HepG2 (cell line): Measurements from ENCODE around the gene ZNF264. TPM values are rescaled to one million over a fixed set of nuclear protein-coding genes. Genes with fewer than 3 reads are reported as not detected.

Experiments
- ATF2 ChIP-seq: sonication (generic); formaldehyde crosslinking; IDR thresholded peaks from 2 replicates; pipeline ENCODE4 v1.4.0; 2020; ENCODE audit warnings: missing genetic modification reagents
- CHCHD3 ChIP-seq: sonication (generic); formaldehyde crosslinking; IDR thresholded peaks from 2 replicates; pipeline ENCODE4 v1.8.0; 2022; ENCODE audit warnings: mild to moderate bottlenecking, missing genetic modification reagents, moderate library complexity
- CREB3 ChIP-seq: sonication (generic); formaldehyde crosslinking; IDR thresholded peaks from 2 replicates; pipeline ENCODE4 v1.5.0; 2020; ENCODE audit warnings: missing genetic modification reagents
- ELF1 ChIP-seq: sonication (generic); formaldehyde crosslinking; IDR thresholded peaks from 2 replicates; pipeline ENCODE4 v1.4.0; 2020; ENCODE audit warnings: missing genetic modification reagents
- HOXA7 ChIP-seq: sonication (generic); formaldehyde crosslinking; IDR thresholded peaks from 2 replicates; pipeline ENCODE4 v1.8.1; 2022; ENCODE audit warnings: mild to moderate bottlenecking, missing genetic modification reagents, moderate library complexity
- JUND ChIP-seq: sonication (generic); formaldehyde crosslinking; IDR thresholded peaks from 2 replicates; pipeline ENCODE4 v1.8.0; 2022; ENCODE audit warnings: mild to moderate bottlenecking, missing genetic modification reagents
- LBX2 ChIP-seq: sonication (generic); formaldehyde crosslinking; IDR thresholded peaks from 2 replicates; pipeline ENCODE4 v1.5.0; 2020; ENCODE audit warnings: missing genetic modification reagents, mild to moderate bottlenecking, borderline replicate concordance
- MTF1 ChIP-seq: sonication (generic); formaldehyde crosslinking; IDR thresholded peaks from 2 replicates; pipeline ENCODE4 v1.5.0; 2020; ENCODE audit warnings: missing genetic modification reagents
- MXD3 ChIP-seq: IDR thresholded peaks from 2 replicates; pipeline ENCODE4 v1.6.1; 2016; ENCODE audit warnings: mild to moderate bottlenecking, missing biosample characterization, missing genetic modification reagents
- PREB ChIP-seq: sonication (generic); formaldehyde crosslinking; IDR thresholded peaks from 2 replicates; pipeline ENCODE4 v1.4.0; 2020; ENCODE audit warnings: missing genetic modification reagents
- SIX1 ChIP-seq: sonication (generic); formaldehyde crosslinking; IDR thresholded peaks from 2 replicates; pipeline ENCODE4 v1.4.0; 2020; ENCODE audit warnings: missing genetic modification reagents, borderline replicate concordance
- SP5 ChIP-seq: IDR thresholded peaks from 2 replicates; pipeline ENCODE4 v1.6.1; 2016; ENCODE audit warnings: low read depth, borderline replicate concordance
- TOPORS ChIP-seq: sonication (generic); formaldehyde crosslinking; IDR thresholded peaks from 2 replicates; pipeline ENCODE4 v1.8.0; 2023; ENCODE audit warnings: mild to moderate bottlenecking, missing genetic modification reagents
- ZBED4 ChIP-seq: sonication (generic); formaldehyde crosslinking; IDR thresholded peaks from 2 replicates; pipeline ENCODE4 v1.4.0; 2020; ENCODE audit warnings: missing genetic modification reagents, borderline replicate concordance
- ZFP90 ChIP-seq: sonication (generic); formaldehyde crosslinking; IDR thresholded peaks from 2 replicates; pipeline ENCODE4 v1.8.0; 2022; ENCODE audit warnings: missing genetic modification reagents, mild to moderate bottlenecking, inconsistent platforms, borderline replicate concordance
- ZGPAT ChIP-seq: IDR thresholded peaks from 2 replicates; pipeline ENCODE4 v1.6.1; 2016; ENCODE audit warnings: mild to moderate bottlenecking
- ZNF101 ChIP-seq: sonication (generic); formaldehyde crosslinking; IDR thresholded peaks from 2 replicates; pipeline ENCODE4 v1.4.0; 2020; ENCODE audit warnings: mild to moderate bottlenecking, low read depth, missing genetic modification reagents, borderline replicate concordance
- ZNF207 ChIP-seq: fragments of 450-650 bp; IDR thresholded peaks from 2 replicates; pipeline ENCODE4 v1.6.1; 2016; ENCODE audit warnings: antibody characterized with exemption, borderline replicate concordance
- ZNF432 ChIP-seq: sonication (generic); formaldehyde crosslinking; IDR thresholded peaks from 2 replicates; pipeline ENCODE4 v1.5.0; 2020; ENCODE audit warnings: missing genetic modification reagents, mild to moderate bottlenecking, borderline replicate concordance
- ZNF775 ChIP-seq: sonication (generic); formaldehyde crosslinking; IDR thresholded peaks from 2 replicates; pipeline ENCODE4 v1.4.0; 2020; ENCODE audit warnings: missing genetic modification reagents, mild to moderate bottlenecking, moderate library complexity, borderline replicate concordance
- ZNF777 ChIP-seq: sonication (generic); formaldehyde crosslinking; IDR thresholded peaks from 2 replicates; pipeline ENCODE4 v1.4.0; 2020; ENCODE audit warnings: missing genetic modification reagents
- ZSCAN25 ChIP-seq: sonication (generic); formaldehyde crosslinking; IDR thresholded peaks from 2 replicates; pipeline ENCODE4 v1.8.0; 2022; ENCODE audit warnings: mild to moderate bottlenecking, missing genetic modification reagents
- polyA plus RNA-seq, 8 experiments: library from polyadenylated mRNA; depleted of rRNA in 3 of 8; stranded (reverse) in 7 of 8; unstranded in 1 of 8; fragments of >200 nt; fragmentation: Illumina TruSeq in 4 of 8; extraction: Trizol in 4 of 8; gene quantifications; 2 replicates each; pipeline versions ENCODE4 v1.2.1 to v1.2.3, GENCODE V29; 2011 to 2016; ENCODE audit warnings: low read depth in 4 of 8, missing spikeins in 1 of 8, mixed read lengths in 1 of 8; ENCODE audit not compliant: insufficient read depth in 1 of 8
- total RNA-seq, 5 experiments: library from RNA; depleted of rRNA; stranded (reverse); fragments of >200 nt; fragmentation: Illumina TruSeq; extraction: Trizol; gene quantifications; 2 replicates each; pipeline ENCODE4 v1.2.3, GENCODE V29; 2016; ENCODE audit warnings: low read depth in 1 of 5

Gene ZNF264
- total and polyA plus RNA-seq, 2 of the 13 experiments (the other 11 are each of a cell fraction or from before 2014, with no cell fraction given), result 3.5 to 17.6 TPM

- TF ChIP-seq LBX2 (CRISPR knock-in tag) (no peak), JUND (CRISPR knock-in tag) (peak; percentile 80), SIX1 (CRISPR knock-in tag) (no peak), ZNF101 (CRISPR knock-in tag) (no peak), MTF1 (CRISPR knock-in tag) (no peak), ZGPAT (CRISPR knock-in tag) (peak; percentile 66), ELF1 (CRISPR knock-in tag) (no peak; the same call in 1 of the 2 replicates), ZNF207 (no peak), ZFP90 (CRISPR knock-in tag) (no peak), PREB (CRISPR knock-in tag) (no peak), CHCHD3 (CRISPR knock-in tag) (no peak), ATF2 (CRISPR knock-in tag) (peak; percentile 93), ZNF432 (CRISPR knock-in tag) (no peak), TOPORS (CRISPR knock-in tag) (no peak), HOXA7 (CRISPR knock-in tag) (no peak), MXD3 (CRISPR knock-in tag) (no peak), ZBED4 (no peak), SP5 (CRISPR knock-in tag) (no peak), ZNF777 (CRISPR knock-in tag) (no peak), ZNF775 (CRISPR knock-in tag) (no peak), ZSCAN25 (CRISPR knock-in tag) (peak; percentile 28; the same call in 1 of the 2 replicates), CREB3 (CRISPR knock-in tag) (no peak)
Observed at GRCh38 chr19:57245959-57246358, 54.7 kb downstream of the ZNF264 start (continued).
